Stimulated activated CD4-positive, alpha-beta T cell treated with anti-CD3 and anti-CD28 coated beads, Interleukin-1b, Interleukin-23, amount 100 ng/mL, for 24 hours (primary cell): ENCODE data around the gene TBC1D3G.
"Not testable (repeated sequence)": the region's sequence is repeated elsewhere in the genome, so short reads cannot be mapped to it uniquely, and the experiment has no call there.

Experiments
- DNase-seq, 4 experiments: peaks; one replicate each; pipeline ENCODE4 v3.0.0-alpha.2; 2020; ENCODE audit warnings: low read depth in 4 of 4, low spot score in 1 of 4

TBC1D3G gene

DNA sequence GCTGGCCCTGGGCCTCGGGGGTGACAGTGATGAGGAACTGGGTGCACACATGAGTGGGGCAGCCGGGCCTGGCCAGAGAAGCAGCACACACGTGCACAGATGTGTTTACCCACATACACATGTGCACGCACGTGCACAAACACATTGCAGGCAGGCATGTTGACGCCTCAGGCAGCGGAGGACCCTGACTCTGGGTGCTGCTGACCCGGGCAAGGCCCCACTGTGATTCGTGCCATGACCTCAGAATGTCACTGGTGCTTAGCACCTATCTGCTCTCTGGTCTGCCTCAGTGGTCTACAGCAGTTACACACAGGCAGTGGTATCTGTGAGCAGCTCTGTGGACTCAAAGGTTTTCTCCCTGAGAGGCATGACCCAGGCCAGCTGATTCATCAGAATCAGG, at the start of gene TBC1D3G:
Gene TBC1D3G (plus strand): TSS at position 301 of the 400 bp plus-strand sequence. CDS start 1,528 bp downstream, outside the sequence.
- not testable (repeated sequence) for DNase-seq

GRCh38 chr17:36283256-36283655, 40.4 kb upstream of the TBC1D3G start:
- not testable (repeated sequence) for DNase-seq

DNA sequence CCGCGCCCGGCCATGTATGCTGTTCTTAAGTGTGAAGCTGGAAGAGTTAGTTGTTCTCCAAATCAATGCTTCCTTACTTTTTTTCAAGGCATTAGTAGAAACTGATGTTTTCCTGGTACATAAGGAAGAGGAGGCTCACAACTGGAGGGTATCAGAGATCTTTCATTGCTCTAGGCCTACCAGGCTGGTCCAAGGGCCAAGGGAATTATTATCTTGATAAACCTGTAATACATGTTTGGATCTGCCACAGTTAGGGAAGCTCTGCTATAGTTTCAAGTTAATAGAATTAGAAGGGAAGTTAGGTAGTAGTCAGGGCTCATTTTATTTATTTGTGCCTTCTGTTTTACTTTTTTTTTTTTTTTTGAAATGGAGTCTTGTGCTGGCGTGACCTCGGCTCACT, 39.5 kb upstream of the TBC1D3G start:
- DNase-seq, result not testable (repeated sequence)

- DNase-seq, result not testable (repeated sequence)
Measured at GRCh38 chr17:36289965-36290612, 33.6 kb upstream of the TBC1D3G start.

GRCh38 chr17:36295161-36295560, 28.5 kb upstream of the TBC1D3G start:
- not testable (repeated sequence) for DNase-seq

- DNase-seq, result not testable (repeated sequence)
Measured at GRCh38 chr17:36315736-36316135, 7.9 kb upstream of the TBC1D3G start.

DNA sequence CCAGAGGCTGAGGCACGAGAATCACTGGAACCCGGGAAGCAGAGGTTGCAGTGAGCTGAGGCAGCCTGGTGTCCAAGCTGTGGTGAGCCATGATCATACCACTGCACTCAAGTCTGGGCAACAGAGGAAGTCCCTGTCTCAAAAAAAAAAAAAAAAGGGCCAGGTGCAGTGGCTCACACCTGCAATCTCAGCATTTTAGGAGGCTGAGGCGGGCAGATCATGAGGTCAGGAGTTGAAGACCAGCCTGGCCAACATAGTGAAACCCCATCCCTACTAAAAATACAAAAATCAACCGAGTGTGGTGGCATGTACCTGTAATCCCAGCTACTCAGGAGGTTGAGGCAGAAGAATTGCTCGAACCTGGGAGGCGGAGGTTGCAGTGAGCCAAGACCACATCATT, 38.8 kb downstream of the TBC1D3G start:
- DNase-seq, result not testable (repeated sequence)

GRCh38 chr17:36375938-36376337, 52.3 kb downstream of the TBC1D3G start:
- not testable (repeated sequence) for DNase-seq
